CD4-positive, alpha-beta T cell treated with Interleukin-17A for 4 hours (primary cell): ENCODE measurements around the gene URAD.
"Not testable (repeated sequence)": the region's sequence is repeated elsewhere in the genome, so short reads cannot be mapped to it uniquely, and the experiment has no call there.

ENCODE experiments used
- DNase-seq: peaks from one replicate; pipeline ENCODE4 v3.0.0-alpha.2; 2020; ENCODE audit warnings: mixed read lengths

URAD gene

GRCh38 chr13:27988520-27988919 is at the start of gene URAD:
Gene URAD (minus strand): TSS chr13:27988693. CDS start chr13:27988637, 56 bp downstream.
- DNase-seq = no peak

- DNase-seq = no peak
Observed at GRCh38 chr13:28037399-28037798, 48.9 kb upstream of the URAD start.

- no peak for DNase-seq
Observed at GRCh38 chr13:28035146-28035782, 46.8 kb upstream of the URAD start.

GRCh38 chr13:28033894-28034655 is 45.6 kb upstream of the URAD start:
- DNase-seq = no peak

- DNase-seq = not testable (repeated sequence)
Observed at GRCh38 chr13:28032438-28032837, 43.9 kb upstream of the URAD start.

- no peak for DNase-seq
Observed at GRCh38 chr13:28031896-28032288, 43.4 kb upstream of the URAD start.

GRCh38 chr13:28031220-28031895 is 42.9 kb upstream of the URAD start:
- DNase-seq = no peak

- no peak for DNase-seq
Observed at GRCh38 chr13:28027607-28028364, 39.3 kb upstream of the URAD start.

GRCh38 chr13:28027071-28027470 is 38.6 kb upstream of the URAD start:
- no peak for DNase-seq

- no peak for DNase-seq
Observed at GRCh38 chr13:28026508-28026907, 38.0 kb upstream of the URAD start.

GRCh38 chr13:28022848-28023518 is 34.5 kb upstream of the URAD start:
- DNase-seq = no peak

GRCh38 chr13:28014301-28014700 is 25.8 kb upstream of the URAD start:
- DNase-seq = no peak

- DNase-seq = no peak
Observed at GRCh38 chr13:28013482-28013881, 25.0 kb upstream of the URAD start.

GRCh38 chr13:28012896-28013295 is 24.4 kb upstream of the URAD start:
- no peak for DNase-seq

- no peak for DNase-seq
Observed at GRCh38 chr13:28012383-28012782, 23.9 kb upstream of the URAD start.

GRCh38 chr13:28010046-28010445 is 21.6 kb upstream of the URAD start:
- no peak for DNase-seq

GRCh38 chr13:28005016-28005415 is 16.5 kb upstream of the URAD start:
- DNase-seq = not testable (repeated sequence)

- DNase-seq = no peak
Observed at GRCh38 chr13:28002886-28003698, 14.6 kb upstream of the URAD start.

GRCh38 chr13:28001837-28002473 is 13.5 kb upstream of the URAD start:
- DNase-seq = no peak

- no peak for DNase-seq
Observed at GRCh38 chr13:28001049-28001448, 12.6 kb upstream of the URAD start.

- DNase-seq = no peak
Observed at GRCh38 chr13:28000567-28000966, 12.1 kb upstream of the URAD start.
